HG02623 (cell line): ENCODE results near the gene SCN11A.

Experiments used
- ATAC-seq: cut with Tn5 transposase; IDR thresholded peaks from one replicate; pipeline ENCODE4 v1.9.1; 2021; ENCODE audit warnings: moderate library complexity; ENCODE audit not compliant: unreplicated experiment

Gene SCN11A

DNA sequence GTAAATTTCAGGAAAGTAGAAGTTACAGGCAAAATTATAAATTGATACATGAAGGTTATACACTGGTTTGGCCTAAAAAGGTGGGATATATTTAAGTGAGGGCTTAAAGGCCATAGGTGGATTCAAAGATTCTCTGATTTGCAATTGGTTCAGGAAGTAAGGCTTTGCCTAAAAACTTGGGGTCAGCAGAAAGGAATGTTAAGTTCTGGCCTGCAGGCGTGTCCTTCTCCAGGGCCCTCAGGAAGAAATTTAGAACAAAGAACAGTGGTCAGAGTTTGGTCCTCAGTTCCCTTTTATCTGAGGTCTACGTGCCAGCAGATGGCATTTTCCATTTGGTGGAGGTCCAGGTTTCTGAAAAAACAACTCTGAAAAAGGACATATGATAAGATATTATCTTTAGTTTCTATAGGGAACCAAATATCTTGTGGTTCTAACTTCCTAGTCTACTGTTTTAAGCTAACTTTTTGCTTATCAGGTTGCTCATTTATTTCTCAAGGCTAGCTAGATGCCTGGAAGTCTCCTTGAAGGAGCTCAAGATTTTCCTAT lies 40.5 kb downstream of the SCN11A start:
- no peak for ATAC-seq

DNA sequence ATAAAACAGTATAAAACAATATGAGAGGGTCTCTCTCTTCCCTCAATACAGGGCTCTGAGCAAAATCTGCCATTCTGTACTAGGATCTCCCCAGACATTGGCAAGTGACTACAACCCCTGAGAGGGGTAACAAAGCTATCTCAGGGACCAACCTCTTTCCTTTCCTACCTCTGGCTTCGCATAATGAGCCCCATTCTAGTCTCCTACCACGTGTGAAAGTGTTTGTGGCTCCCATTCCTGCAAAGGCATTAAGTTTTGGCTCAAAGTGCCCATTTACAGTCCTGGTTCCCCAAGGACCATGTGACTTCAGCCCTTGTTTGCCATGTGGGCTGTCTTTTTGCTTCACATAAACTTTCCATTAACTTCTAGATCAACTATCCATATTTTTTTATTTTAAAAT lies 46.4 kb downstream of the SCN11A start:
- ATAC-seq, result no peak
